Nephron progenitor cell (in vitro differentiated cells): Measurements from ENCODE around the gene GALT.
A peak's percentile ranks its signal among the peaks of the same experiment; 100 is the strongest.

Experiments used
- DNase-seq: peaks from one replicate; pipeline ENCODE4 v3.0.0; 2021
- H3K27ac Mint-ChIP-seq: 2 replicates; pipeline ENCODE4 v1.8.0; 2021; ENCODE audit warnings: mild to moderate bottlenecking, moderate library complexity, mixed read lengths
- H3K27me3 Mint-ChIP-seq: 2 replicates; pipeline ENCODE4 v1.8.0; 2021; ENCODE audit warnings: mild to moderate bottlenecking, low read depth, mixed read lengths; ENCODE audit not compliant: poor library complexity
- H3K36me3 Mint-ChIP-seq: 2 replicates; pipeline ENCODE4 v1.8.0; 2021; ENCODE audit warnings: low read depth, mixed read lengths
- H3K4me1 Mint-ChIP-seq: 2 replicates; pipeline ENCODE4 v1.8.0; 2021; ENCODE audit warnings: mixed read lengths
- H3K4me3 Mint-ChIP-seq: 2 replicates; pipeline ENCODE4 v1.8.0; 2021; ENCODE audit warnings: mild to moderate bottlenecking, moderate library complexity, mixed read lengths
- H3K9me3 Mint-ChIP-seq: 2 replicates; pipeline ENCODE4 v1.8.0; 2021; ENCODE audit warnings: mild to moderate bottlenecking, moderate library complexity, mixed read lengths
- CTCF ChIP-seq: fragments of 200-600 bp; sonication (generic); IDR thresholded peaks from 2 replicates; pipeline ENCODE4 v1.5.0; 2021; ENCODE audit warnings: antibody characterized with exemption

GALT gene

GRCh38 chr9:34675048-34675714 is 28.7 kb downstream of the GALT start:
- H3K9me3 Mint-ChIP-seq = no peaks in the 10 kb centered on the region
- peaks cover 27% of the 10 kb centered on the region for H3K36me3 Mint-ChIP-seq
- no peaks in the 10 kb centered on the region for H3K27me3 Mint-ChIP-seq
- peak; percentile 84 for DNase-seq
- peak; percentile 76 for TF ChIP-seq CTCF
- H3K4me1 Mint-ChIP-seq = peaks cover 11% of the 10 kb centered on the region
- no peak overlapping the region for H3K4me3 Mint-ChIP-seq
- no peak overlapping the region for H3K27ac Mint-ChIP-seq

- Mint-ChIP-seq H3K27ac (no peak overlapping the region), H3K4me3 (no peak overlapping the region), H3K36me3 (peaks cover 23% of the 10 kb centered on the region), H3K27me3 (no peaks in the 10 kb centered on the region), H3K4me1 (peaks cover 11% of the 10 kb centered on the region), H3K9me3 (no peaks in the 10 kb centered on the region)
- DNase-seq = no peak
- no peak for TF ChIP-seq CTCF
Measured at GRCh38 chr9:34675869-34676268, 29.4 kb downstream of the GALT start.

DNA sequence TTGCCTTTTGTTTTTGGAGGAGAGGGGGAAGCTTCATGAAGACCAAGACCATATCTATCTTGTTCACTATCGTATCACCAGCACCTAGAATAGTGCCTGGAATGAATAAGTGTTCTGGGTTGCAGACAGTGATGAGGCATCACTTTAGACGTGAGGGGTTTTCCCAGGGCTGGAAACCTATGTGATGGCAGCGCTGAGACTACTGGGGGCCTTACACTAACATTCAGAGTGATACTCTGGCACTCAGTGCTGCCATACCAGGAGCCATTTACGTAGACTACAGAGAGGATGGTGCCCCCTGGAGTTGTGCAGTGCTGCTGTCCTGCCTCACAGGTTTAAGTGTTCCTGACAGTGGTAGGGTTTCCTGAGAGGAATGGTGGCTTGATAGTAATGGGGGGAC is 37.7 kb downstream of the GALT start:
- no peak overlapping the region for H3K4me3 Mint-ChIP-seq
- peak overlapping the region; percentile 58 for H3K27ac Mint-ChIP-seq
- H3K4me1 Mint-ChIP-seq = peaks cover 27% of the 10 kb centered on the region
- TF ChIP-seq CTCF = no peak
- peaks cover 40% of the 10 kb centered on the region for H3K36me3 Mint-ChIP-seq
- H3K9me3 Mint-ChIP-seq = no peaks in the 10 kb centered on the region
- peaks cover 4% of the 10 kb centered on the region for H3K27me3 Mint-ChIP-seq
- DNase-seq = no peak

DNA sequence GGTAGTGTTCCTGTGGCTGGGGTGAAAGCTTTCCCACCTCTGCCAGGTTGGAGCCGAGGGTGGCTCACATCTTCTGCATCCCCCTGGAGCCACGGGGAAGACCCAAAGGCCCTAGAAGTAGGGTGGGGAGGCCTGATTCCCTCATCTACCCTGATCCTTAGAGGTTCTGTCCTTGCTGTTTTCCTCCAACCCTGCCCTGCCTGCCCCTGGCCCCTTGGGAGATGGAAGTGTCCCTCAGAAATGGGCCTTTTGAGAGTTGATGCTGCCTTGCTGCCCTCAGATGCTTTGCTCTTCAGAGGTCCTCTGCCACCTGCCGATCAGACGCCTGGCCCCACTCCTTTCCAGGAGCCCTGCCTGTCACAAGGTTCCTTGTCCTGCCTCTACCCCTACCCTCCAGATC is 38.3 kb downstream of the GALT start:
- no peak for DNase-seq
- no peak overlapping the region for H3K4me3 Mint-ChIP-seq

GRCh38 chr9:34685591-34685990 is 39.1 kb downstream of the GALT start:
- no peak for DNase-seq
- no peak overlapping the region for H3K4me3 Mint-ChIP-seq
- H3K36me3 Mint-ChIP-seq = peaks cover 35% of the 10 kb centered on the region
- no peaks in the 10 kb centered on the region for H3K9me3 Mint-ChIP-seq
- H3K4me1 Mint-ChIP-seq = peaks cover 39% of the 10 kb centered on the region
- TF ChIP-seq CTCF = no peak
- H3K27ac Mint-ChIP-seq = no peak overlapping the region
- peaks cover 4% of the 10 kb centered on the region for H3K27me3 Mint-ChIP-seq

More for the DNA sequence above, 38.3 kb downstream of the GALT start:
- H3K27me3 Mint-ChIP-seq = peaks cover 4% of the 10 kb centered on the region
- H3K27ac Mint-ChIP-seq = no peak overlapping the region
- H3K9me3 Mint-ChIP-seq = no peaks in the 10 kb centered on the region
- H3K36me3 Mint-ChIP-seq = peaks cover 35% of the 10 kb centered on the region
- H3K4me1 Mint-ChIP-seq = peaks cover 34% of the 10 kb centered on the region
- TF ChIP-seq CTCF = no peak

GRCh38 chr9:34686231-34686630 is 39.8 kb downstream of the GALT start:
- no peaks in the 10 kb centered on the region for H3K9me3 Mint-ChIP-seq
- H3K36me3 Mint-ChIP-seq = peaks cover 28% of the 10 kb centered on the region
- DNase-seq = no peak
- no peak overlapping the region for H3K4me3 Mint-ChIP-seq
- TF ChIP-seq CTCF = no peak
- peaks cover 4% of the 10 kb centered on the region for H3K27me3 Mint-ChIP-seq
- H3K27ac Mint-ChIP-seq = no peak overlapping the region
- H3K4me1 Mint-ChIP-seq = peaks cover 46% of the 10 kb centered on the region
